Breast epithelium (tissue), 3 donors: ENCODE results near the gene MAP2K5.

ENCODE experiments used
- CTCF ChIP-seq, 3 donors: fragments of 450-650 bp; IDR thresholded peaks; one replicate each; pipeline ENCODE4 v1.5.1; 2016 to 2017; ENCODE audit warnings: antibody characterized with exemption in 3 of 3, mild to moderate bottlenecking in 3 of 3, moderate library complexity in 3 of 3
- POLR2A ChIP-seq: fragments of 450-650 bp; IDR thresholded peaks from one replicate; pipeline ENCODE4 v1.6.1; 2016; ENCODE audit warnings: antibody characterized with exemption, mild to moderate bottlenecking, moderate library complexity

- TF ChIP-seq CTCF (IDR thresholded peaks at IDR 0.05) (no peak), POLR2A (no peak)
Measured at GRCh38 chr15:67746022-67746421, 203.5 kb downstream of the MAP2K5 start.
